ENCODE measurements around the gene MYCN. TPM values are rescaled to one million over a fixed set of nuclear protein-coding genes. Genes with fewer than 3 reads are reported as not detected.

Gene MYCN
- total and polyA plus RNA-seq, 4 donors: 0.16 to 1.3 TPM; not detected in 2

GRCh38 chr2:15984368-15985255, 44.3 kb downstream of the MYCN start:
- H3K4me1 ChIP-seq (ENCODE audit: control insufficient read depth in 4 of 4, insufficient read depth in 4 of 4, low read length in 3 of 4): no peaks in the 10 kb centered on the region
- H3K4me3 ChIP-seq (ENCODE audit: low read depth in 1 of 3, low read length in 3 of 3): no peak overlapping the region
- H3K36me3 ChIP-seq (ENCODE audit: control insufficient read depth in 4 of 4, insufficient read depth in 3 of 4, low read depth in 1 of 4, low read length in 3 of 4): no peaks in the 10 kb centered on the region
- DNase-seq (ENCODE audit: low spot score): no peak
- TF ChIP-seq EGR1 (IDR thresholded peaks at IDR 0.05; ENCODE audit: low read depth in 2 of 2): no peak
- TF ChIP-seq REST (IDR thresholded peaks at IDR 0.05): no peak
- no peak for TF ChIP-seq YY1 (IDR thresholded peaks at IDR 0.05)
- no peak for TF ChIP-seq FOXA2 (IDR thresholded peaks at IDR 0.05)
- TF ChIP-seq ATF3 (IDR thresholded peaks at IDR 0.05): no peak
- TF ChIP-seq MAX (IDR thresholded peaks at IDR 0.05): no peak
- no peak for TF ChIP-seq NR2F2 (IDR thresholded peaks at IDR 0.05)
- TF ChIP-seq FOXA1 (IDR thresholded peaks at IDR 0.05): no peak
- no peak for TF ChIP-seq RAD21 (IDR thresholded peaks at IDR 0.05)
- TF ChIP-seq CTCF (IDR thresholded peaks at IDR 0.05; ENCODE audit: low read depth, low read length, missing input control): no peak
- no peak for TF ChIP-seq SP1 (IDR thresholded peaks at IDR 0.05)
- TF ChIP-seq HNF4A (conservative IDR thresholded peaks at IDR 0.05): no peak
- no peak for TF ChIP-seq ZBTB33 (IDR thresholded peaks at IDR 0.05)
- no peak for TF ChIP-seq TAF1 (conservative IDR thresholded peaks at IDR 0.05)
- no peak for TF ChIP-seq RXRA (IDR thresholded peaks at IDR 0.05)
- TF ChIP-seq HNF4G (IDR thresholded peaks at IDR 0.05): no peak
- no peak for TF ChIP-seq GABPA (IDR thresholded peaks at IDR 0.05 in 1 of 2, conservative IDR thresholded peaks at IDR 0.05 in 1 of 2)
- TF ChIP-seq JUND (IDR thresholded peaks at IDR 0.05): no peak
- no peaks in the 10 kb centered on the region for H3K9me3 ChIP-seq (ENCODE audit: control insufficient read depth in 4 of 4, low read length in 3 of 4)
- H3K27me3 ChIP-seq (ENCODE audit: control insufficient read depth in 4 of 4, insufficient read depth in 4 of 4, low read length in 3 of 4): peaks cover 0 to 4% (median 0%) of the 10 kb centered on the region in 4 donors
- no peak overlapping the region for H3K27ac ChIP-seq (ENCODE audit: low read depth in 1 of 2, low read length in 2 of 2)
- WGBS: 96% methylated on average over 43 of the region's 43 CpGs
- no peak overlapping the region for H3K9ac ChIP-seq (ENCODE audit: low read depth in 1 of 2, low read length in 2 of 2)
